ENCODE results near the gene PDZRN3. TPM values are rescaled to one million over a fixed set of nuclear protein-coding genes. Genes with fewer than 3 reads are reported as not detected.

PDZRN3 gene
- total RNA-seq, 1 experiment from 2014 or later, result 5.9 TPM

GRCh38 chr3:73385568-73385967 lies 239.2 kb downstream of the PDZRN3 start:
- Histone ChIP-seq H3K79me1 (ENCODE audit: insufficient read depth, low read depth, low read length, poor library complexity, severe bottlenecking) (no peaks in the 10 kb centered on the region), H3K9ac (ENCODE audit: extremely low read depth, insufficient read length, low read length) (no peak overlapping the region), H4K5ac (ENCODE audit: insufficient read length, low read depth, low read length) (no peak overlapping the region), H2BK120ac (ENCODE audit: low read depth, low read length, poor library complexity, severe bottlenecking) (no peak overlapping the region), H3K9me3 (ENCODE audit: control insufficient read depth, low read depth, low read length) (no peaks in the 10 kb centered on the region), H3T11ph (ENCODE audit: low read length) (no peak overlapping the region), H3K4me1 (ENCODE audit: insufficient read depth, low read length) (no peaks in the 10 kb centered on the region), H4K20me1 (ENCODE audit: control insufficient read depth, insufficient read depth, insufficient read length) (no peaks in the 10 kb centered on the region), H2BK5ac (ENCODE audit: insufficient read length, low read length) (no peak overlapping the region), H4K91ac (ENCODE audit: insufficient read length, low read depth, low read length) (no peak overlapping the region), H2BK20ac (ENCODE audit: low read depth, low read length, poor library complexity, severe bottlenecking) (no peak overlapping the region), H2AK5ac (ENCODE audit: insufficient read length, low read length) (no peak overlapping the region), H3K27me3 (ENCODE audit: insufficient read depth, low read length) (no peaks in the 10 kb centered on the region), H3K56ac (ENCODE audit: insufficient read length, low read depth, low read length) (no peak overlapping the region), H3K18ac (ENCODE audit: insufficient read length, low read depth, low read length) (no peak overlapping the region), H2BK12ac (ENCODE audit: insufficient read length, low read depth, low read length) (no peak overlapping the region), H3K23me2 (ENCODE audit: insufficient read length, low read depth, low read length, poor library complexity, severe bottlenecking) (no peaks in the 10 kb centered on the region), H3K4ac (ENCODE audit: low read depth, low read length) (no peak overlapping the region), H3K79me2 (ENCODE audit: insufficient read depth, low read length) (no peaks in the 10 kb centered on the region), H3K14ac (ENCODE audit: insufficient read depth, low read length) (no peak overlapping the region), H3K4me2 (ENCODE audit: insufficient read depth, insufficient read length, low read length) (no peak overlapping the region), H4K8ac (replicated peaks; ENCODE audit: insufficient read length, low read depth, low read length) (no peak overlapping the region), H2AFZ (ENCODE audit: low read length) (no peak overlapping the region), H2BK15ac (ENCODE audit: low read depth, low read length) (no peak overlapping the region), H3K27ac (ENCODE audit: insufficient read length, low read depth, low read length) (no peak overlapping the region), H3K23ac (ENCODE audit: insufficient read length, low read depth, low read length) (no peak overlapping the region)
- Mint-ChIP-seq H3K36me3 (ENCODE audit: insufficient read depth in 1 of 3, low read depth in 3 of 3) (peaks cover 5 to 54% (median 21%) of the 10 kb centered on the region in 3 experiments; a peak in 6 of 7 replicates), H3K4me1 (no peaks in the 10 kb centered on the region; a peak in 1 of 4 replicates), H3K27ac (no peak overlapping the region), H3K9me3 (no peaks in the 10 kb centered on the region), H3K27me3 (ENCODE audit: low read depth) (no peaks in the 10 kb centered on the region), H3K4me3 (no peak overlapping the region)
- no peak for TF ChIP-seq CTCF (conservative IDR thresholded peaks at IDR 0.05)
- no CpG with 5 or more reads among the region's 4 CpGs for WGBS (ENCODE audit: extremely low coverage, insufficient read length, low lambda C conversion rate)
- no peak for DNase-seq

Measured in H9 (cell line).